Endothelial cell of umbilical vein (primary cell): ENCODE results near the gene ANGPTL2. TPM values are rescaled to one million over a fixed set of nuclear protein-coding genes. Genes with fewer than 3 reads are reported as not detected.

Source experiments
- BruUV-seq: library from RNA; stranded (reverse); fragments of 400-500 nt; replicated peaks from 2 replicates; lab custom pipeline; 2021; lab: Mats Ljungman, UMichigan
- CTCF ChIA-PET: fragments of 300-600, 350-600 bp; sonication (Branson Sonifier 250); formaldehyde crosslinking; loops from one replicate; lab custom pipeline; 2021; ENCODE audit warnings: antibody characterized with exemption, inconsistent platforms; lab: Charles Lee
- POLR2A ChIA-PET: fragments of 300-600, 350-600 bp; sonication (Branson Sonifier 250); formaldehyde crosslinking; loops from one replicate; lab custom pipeline; 2021; ENCODE audit warnings: antibody characterized with exemption, inconsistent platforms; lab: Charles Lee
- DNase-seq: peaks from one replicate; pipeline ENCODE4 v3.0.0-alpha.2; 2011; ENCODE audit warnings: low read depth, low spot score
- FAIRE-seq: peaks from 2 replicates; lab custom pipeline; 2011; peaks lifted over from hg19 to GRCh38; lab: Jason Lieb, UNC
- H2AFZ ChIP-seq: 2 replicates; pipeline ENCODE4 v1.6.0; 2012; ENCODE audit warnings: low read depth, low read length, control low read depth, inconsistent platforms
- H3K27ac ChIP-seq: 2 replicates; pipeline ENCODE4 v1.5.1; 2011; ENCODE audit warnings: low read depth, mild to moderate bottlenecking, control low read depth, low read length, moderate library complexity; ENCODE audit not compliant: insufficient read depth
- H3K27me3 ChIP-seq, 2 experiments: 2 replicates each; pipeline versions ENCODE4 v1.6.0 to v1.6.1; 2011; ENCODE audit warnings: low read length in 2 of 2, mixed read lengths in 1 of 2; ENCODE audit not compliant: control insufficient read depth in 2 of 2, insufficient read depth in 2 of 2
- H3K36me3 ChIP-seq, 2 experiments: 2 replicates in 1 of 2; 3 replicates in 1 of 2; pipeline ENCODE4 v1.5.1; 2011; ENCODE audit warnings: low read length in 2 of 2, mild to moderate bottlenecking in 1 of 2, moderate library complexity in 1 of 2; ENCODE audit not compliant: control insufficient read depth in 2 of 2, insufficient read depth in 2 of 2; ENCODE audit errors: extremely low read depth in 1 of 2
- H3K4me1 ChIP-seq: 3 replicates; pipeline ENCODE4 v1.5.1; 2011; ENCODE audit warnings: mild to moderate bottlenecking, low read length; ENCODE audit not compliant: control insufficient read depth, insufficient read depth; ENCODE audit errors: extremely low read depth
- H3K4me2 ChIP-seq: 2 replicates; pipeline ENCODE4 v1.6.1; 2011; ENCODE audit warnings: low read length, control low read depth, mixed read lengths; ENCODE audit not compliant: insufficient read depth
- H3K4me3 ChIP-seq, 3 experiments: fragments of 200-600 bp in 1 of 3; sonication (generic), shearing (Covaris generic) in 1 of 3; replicated peaks in 1 of 3; 2 replicates each; pipeline ENCODE4 v1.5.1; 2011 to 2016; ENCODE audit warnings: control low read depth in 3 of 3, low read length in 3 of 3, mild to moderate bottlenecking in 2 of 3, inconsistent platforms in 1 of 3, low read depth in 1 of 3, moderate library complexity in 1 of 3; ENCODE audit not compliant: insufficient read depth in 1 of 3
- H3K79me2 ChIP-seq: 2 replicates; pipeline ENCODE4 v1.6.0; 2012; ENCODE audit warnings: low read length, inconsistent platforms; ENCODE audit not compliant: control insufficient read depth, insufficient read depth
- H3K9ac ChIP-seq: replicated peaks from 2 replicates; pipeline ENCODE3; 2011; ENCODE audit warnings: low read length, control low read depth; ENCODE audit not compliant: insufficient read depth; ENCODE audit errors: extremely low read depth
- H3K9me1 ChIP-seq: replicated peaks from 3 replicates; pipeline ENCODE4 v1.6.0; 2011; ENCODE audit warnings: mild to moderate bottlenecking, low read length; ENCODE audit not compliant: control insufficient read depth, insufficient read depth; ENCODE audit errors: extremely low read depth
- H3K9me3 ChIP-seq: replicated peaks from 2 replicates; pipeline ENCODE4 v1.5.1; 2012; ENCODE audit warnings: low read length, inconsistent platforms; ENCODE audit not compliant: control insufficient read depth, insufficient read depth
- H4K20me1 ChIP-seq: replicated peaks from 2 replicates; pipeline ENCODE3; 2011; ENCODE audit warnings: mild to moderate bottlenecking, low read length; ENCODE audit not compliant: control insufficient read depth, insufficient read depth; ENCODE audit errors: extremely low read depth
- EZH2 ChIP-seq: IDR thresholded peaks from 2 replicates; pipeline ENCODE4 v1.6.1; 2012; ENCODE audit warnings: borderline replicate concordance, low read depth, mild to moderate bottlenecking, moderate library complexity, low read length, inconsistent platforms; ENCODE audit not compliant: severe bottlenecking
- JUN ChIP-seq: IDR thresholded peaks from 2 replicates; pipeline ENCODE4 v1.6.1; 2011; ENCODE audit warnings: borderline replicate concordance, low read depth; ENCODE audit not compliant: insufficient read length, insufficient read depth
- POLR2A ChIP-seq: IDR thresholded peaks from 2 replicates; pipeline ENCODE4 v1.6.1; 2012; ENCODE audit warnings: low read depth, mild to moderate bottlenecking, control low read depth, low read length
- dilution Hi-C: fragments of 300-500 bp; cut with MboI; formaldehyde crosslinking; loops from one replicate; pipeline ENCODE4 v1.15.0; 2019; ENCODE audit warnings: low sequenced_read_pairs; ENCODE audit not compliant: extremely low pct_ligation_motif_present
- intact Hi-C: fragments of 100-400 bp; cut with micrococcal nuclease; formaldehyde crosslinking; loops from one replicate; pipeline ENCODE4 v1.10.0; 2022
- polyA plus RNA-seq, 4 experiments: library from polyadenylated mRNA; depleted of rRNA in 3 of 4; stranded (reverse) in 3 of 4; unstranded in 1 of 4; fragments of >200 nt; gene quantifications; 2 replicates each; pipeline versions ENCODE4 v1.2.1 to v1.2.3, GENCODE V29; 2011 to 2012; ENCODE audit warnings: missing spikeins in 1 of 4
- total RNA-seq: library from RNA; stranded (reverse); gene quantifications from 2 replicates; pipeline ENCODE4 v1.2.3, GENCODE V29; 2021
- TF ChIP-seq, protein P1 (sequence below): IDR thresholded peaks from 2 replicates; pipeline ENCODE4 v1.6.1; 2011; ENCODE audit not compliant: insufficient read depth, insufficient read length
- TF ChIP-seq, protein P2 (sequence below), 2 donors: IDR thresholded peaks; 1 replicate in 1 of 2; 2 replicates in 1 of 2; pipeline ENCODE4 v1.5.1; 2011; ENCODE audit warnings: low read length in 2 of 2, mild to moderate bottlenecking in 2 of 2, moderate library complexity in 2 of 2, control low read depth in 1 of 2, inconsistent platforms in 1 of 2, low read depth in 1 of 2; ENCODE audit not compliant: insufficient read depth in 1 of 2; ENCODE audit errors: extremely low read depth in 1 of 2

The ANGPTL2 gene
- total and polyA plus RNA-seq, 2 donors (not counting 3 experiments of a cell fraction or from before 2014, with no cell fraction given): 15.1 to 24.5 TPM

DNA sequence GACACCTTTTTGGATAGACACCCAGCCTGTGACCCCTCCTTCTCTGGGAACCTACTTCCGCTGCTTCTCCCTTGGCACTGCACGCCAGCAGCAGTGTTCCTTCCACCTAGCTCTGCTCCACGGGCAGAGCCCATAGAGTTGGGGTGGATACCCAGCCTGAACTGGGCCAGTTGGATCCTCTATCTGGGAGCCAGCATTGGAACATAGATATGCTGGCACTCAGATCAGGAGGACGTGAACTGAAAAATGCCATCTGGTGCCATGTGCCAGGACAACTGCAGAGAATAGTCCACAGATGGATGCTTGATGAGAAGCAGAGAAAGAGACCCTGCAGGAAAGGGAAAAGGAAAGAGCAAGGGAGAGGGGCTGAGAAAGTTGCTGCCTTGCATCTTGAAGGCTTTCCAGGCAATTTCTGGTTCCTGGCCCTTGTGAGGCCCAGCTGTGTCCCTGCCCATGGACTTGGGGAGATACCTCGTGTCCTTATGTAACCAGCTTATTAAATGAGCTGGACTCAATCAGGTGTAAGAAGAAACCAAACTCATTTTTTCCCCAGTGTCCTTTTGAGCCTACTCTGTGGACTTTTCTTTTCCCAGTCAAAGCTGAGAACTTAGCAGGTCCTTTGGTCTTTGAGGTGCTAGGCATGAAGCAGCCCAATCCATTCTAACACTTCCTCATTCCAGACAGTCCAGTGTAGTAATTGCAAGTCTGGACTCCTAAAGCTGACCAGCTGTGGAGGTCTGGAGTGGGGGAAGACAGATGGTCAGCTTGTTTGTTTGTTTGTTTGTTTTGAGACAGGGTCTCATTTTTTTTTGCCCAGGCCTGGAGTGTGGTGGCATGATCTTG lies 39.1 kb downstream of the ANGPTL2 start:
- no peak for FAIRE-seq
- BruUV-seq: no TSS peak
- Histone ChIP-seq H3K9me1 (no peaks in the 10 kb centered on the region), H2AFZ (no peak overlapping the region), H3K9me3 (no peaks in the 10 kb centered on the region), H4K20me1 (no peaks in the 10 kb centered on the region), H3K4me3 (no peak overlapping the region), H3K27ac (no peak overlapping the region), H3K36me3 (no peaks in the 10 kb centered on the region), H3K79me2 (no peaks in the 10 kb centered on the region), H3K4me2 (no peak overlapping the region), H3K9ac (no peak overlapping the region), H3K27me3 (no peaks in the 10 kb centered on the region), H3K4me1 (no peaks in the 10 kb centered on the region)
- intact Hi-C loops: no loop called here
- dilution Hi-C loops: no loop called here
- ChIA-PET POLR2A (no interaction called here), CTCF (no interaction called here)
- TF ChIP-seq, protein P1, sequence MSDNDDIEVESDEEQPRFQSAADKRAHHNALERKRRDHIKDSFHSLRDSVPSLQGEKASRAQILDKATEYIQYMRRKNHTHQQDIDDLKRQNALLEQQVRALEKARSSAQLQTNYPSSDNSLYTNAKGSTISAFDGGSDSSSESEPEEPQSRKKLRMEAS: no peak
- TF ChIP-seq EZH2: no peak
- TF ChIP-seq POLR2A: no peak
- no peak for TF ChIP-seq JUN
- TF ChIP-seq, protein P2, sequence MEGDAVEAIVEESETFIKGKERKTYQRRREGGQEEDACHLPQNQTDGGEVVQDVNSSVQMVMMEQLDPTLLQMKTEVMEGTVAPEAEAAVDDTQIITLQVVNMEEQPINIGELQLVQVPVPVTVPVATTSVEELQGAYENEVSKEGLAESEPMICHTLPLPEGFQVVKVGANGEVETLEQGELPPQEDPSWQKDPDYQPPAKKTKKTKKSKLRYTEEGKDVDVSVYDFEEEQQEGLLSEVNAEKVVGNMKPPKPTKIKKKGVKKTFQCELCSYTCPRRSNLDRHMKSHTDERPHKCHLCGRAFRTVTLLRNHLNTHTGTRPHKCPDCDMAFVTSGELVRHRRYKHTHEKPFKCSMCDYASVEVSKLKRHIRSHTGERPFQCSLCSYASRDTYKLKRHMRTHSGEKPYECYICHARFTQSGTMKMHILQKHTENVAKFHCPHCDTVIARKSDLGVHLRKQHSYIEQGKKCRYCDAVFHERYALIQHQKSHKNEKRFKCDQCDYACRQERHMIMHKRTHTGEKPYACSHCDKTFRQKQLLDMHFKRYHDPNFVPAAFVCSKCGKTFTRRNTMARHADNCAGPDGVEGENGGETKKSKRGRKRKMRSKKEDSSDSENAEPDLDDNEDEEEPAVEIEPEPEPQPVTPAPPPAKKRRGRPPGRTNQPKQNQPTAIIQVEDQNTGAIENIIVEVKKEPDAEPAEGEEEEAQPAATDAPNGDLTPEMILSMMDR (IDR thresholded peaks at IDR 0.05; ENCODE audit: extremely low read depth in 1 of 2, insufficient read depth in 1 of 2, low read depth in 1 of 2, low read length in 2 of 2): no peak
- DNase-seq: no peak
